HG03521 (cell line): ENCODE results near the gene MIPEP.
"Not testable (repeated sequence)": the region's sequence is repeated elsewhere in the genome, so short reads cannot be mapped to it uniquely, and the experiment has no call there.

ENCODE experiments used
- ATAC-seq: cut with Tn5 transposase; IDR thresholded peaks from one replicate; pipeline ENCODE4 v1.9.1; 2021; ENCODE audit warnings: mild to moderate bottlenecking, moderate library complexity; ENCODE audit not compliant: unreplicated experiment

MIPEP gene

DNA sequence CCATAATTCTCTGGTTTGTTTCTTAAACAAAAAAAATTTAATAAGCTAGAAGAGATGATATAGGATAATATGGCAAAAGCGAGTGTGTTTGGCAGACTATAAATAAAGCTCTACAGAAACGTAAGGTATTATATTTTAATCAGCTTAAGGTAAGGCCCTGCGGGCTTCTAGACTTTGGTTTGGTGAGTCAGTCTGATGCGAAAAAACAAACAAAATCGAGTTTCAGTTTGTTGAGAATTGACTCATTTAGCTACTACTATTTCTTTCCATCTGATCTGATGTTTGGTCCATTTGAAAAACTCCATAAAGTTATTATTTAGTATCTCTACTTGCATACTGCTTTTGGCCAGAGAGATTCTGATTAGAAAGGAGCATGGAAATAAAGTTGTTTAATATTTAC is 138.0 kb downstream of the MIPEP start:
- ATAC-seq, result no peak

DNA sequence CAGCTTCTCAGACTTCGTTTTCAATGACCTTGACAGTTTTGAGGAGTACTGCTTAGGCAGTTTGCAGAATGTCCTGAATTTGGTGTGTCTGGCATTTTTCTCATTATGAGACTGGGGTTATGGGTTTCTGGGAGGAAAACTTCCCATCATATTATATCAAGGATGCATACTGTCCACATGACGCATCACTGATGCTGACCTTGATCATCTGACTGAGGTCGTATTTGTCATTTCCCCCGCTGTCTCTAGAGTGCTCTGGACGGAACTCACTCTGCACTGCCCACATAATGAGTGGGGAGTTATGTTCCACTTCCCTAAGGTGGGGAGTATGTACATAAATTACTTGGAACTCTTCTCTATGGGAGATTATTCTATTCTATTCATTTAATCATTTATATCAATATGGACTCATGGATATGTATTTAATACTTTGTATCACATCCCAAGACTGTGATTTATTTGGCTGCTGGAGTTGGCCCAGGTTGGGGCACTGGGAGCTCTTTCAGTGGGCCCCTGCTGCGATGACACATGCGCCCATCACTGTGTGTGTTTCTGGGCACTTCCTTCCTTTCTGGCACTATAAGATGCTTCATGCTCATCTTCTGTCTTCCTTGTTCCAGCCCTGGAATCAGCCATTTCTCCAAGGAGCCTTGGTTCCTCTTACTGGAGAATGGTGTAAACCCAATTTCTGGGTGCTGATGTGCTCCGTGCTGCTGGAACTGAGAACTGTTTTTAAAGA is 138.6 kb downstream of the MIPEP start:
- ATAC-seq, result no peak

- no peak for ATAC-seq
Observed at GRCh38 chr13:23749288-23749873, 139.8 kb downstream of the MIPEP start.

DNA sequence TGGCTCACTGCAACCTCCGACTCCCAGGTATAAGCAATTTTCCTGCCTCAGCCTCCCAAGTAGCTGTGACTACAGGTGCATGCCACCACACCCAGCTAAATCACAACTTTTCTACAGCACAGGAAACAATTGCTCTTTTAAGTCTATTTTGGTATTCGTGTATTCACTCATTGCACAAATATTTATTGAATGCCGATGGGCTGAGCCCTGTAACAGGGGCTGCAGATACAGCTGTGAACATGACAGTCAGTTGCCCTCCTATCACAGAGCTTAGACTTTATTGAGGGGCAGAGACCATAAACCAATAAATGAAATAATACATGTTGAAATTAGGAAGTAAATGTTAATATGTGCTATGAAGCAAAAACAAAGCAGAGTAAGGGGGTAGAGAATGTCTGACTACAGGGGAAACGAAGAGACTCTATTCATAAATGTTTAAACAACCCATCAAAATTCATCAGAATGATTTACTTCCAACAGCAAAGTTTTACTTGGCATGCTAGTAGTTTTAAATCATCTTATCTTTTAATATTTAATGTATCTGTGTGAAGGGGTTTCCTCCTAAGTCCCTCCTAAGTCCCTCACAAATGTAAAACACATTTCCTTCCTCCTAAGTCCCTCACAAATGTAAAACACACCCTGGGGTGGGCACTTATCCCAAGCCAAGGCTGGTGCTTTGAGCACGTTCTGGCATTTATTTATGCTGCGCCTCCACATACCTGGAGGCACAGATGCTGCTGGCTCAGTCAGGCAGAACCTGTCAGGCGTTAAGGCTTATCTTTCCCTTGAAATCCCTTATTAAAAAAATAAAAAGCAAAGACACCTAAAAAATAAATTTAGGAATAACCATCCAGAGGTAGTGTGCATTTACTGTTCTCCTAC is 140.8 kb downstream of the MIPEP start:
- no peak for ATAC-seq

- not testable (repeated sequence) for ATAC-seq
Observed at GRCh38 chr13:23746141-23746540, 143.1 kb downstream of the MIPEP start.

- no peak for ATAC-seq
Observed at GRCh38 chr13:23744315-23744714, 144.9 kb downstream of the MIPEP start.

- ATAC-seq, result no peak
Observed at GRCh38 chr13:23743278-23744076, 145.7 kb downstream of the MIPEP start.

GRCh38 chr13:23741879-23742510 is 147.2 kb downstream of the MIPEP start:
- no peak for ATAC-seq

DNA sequence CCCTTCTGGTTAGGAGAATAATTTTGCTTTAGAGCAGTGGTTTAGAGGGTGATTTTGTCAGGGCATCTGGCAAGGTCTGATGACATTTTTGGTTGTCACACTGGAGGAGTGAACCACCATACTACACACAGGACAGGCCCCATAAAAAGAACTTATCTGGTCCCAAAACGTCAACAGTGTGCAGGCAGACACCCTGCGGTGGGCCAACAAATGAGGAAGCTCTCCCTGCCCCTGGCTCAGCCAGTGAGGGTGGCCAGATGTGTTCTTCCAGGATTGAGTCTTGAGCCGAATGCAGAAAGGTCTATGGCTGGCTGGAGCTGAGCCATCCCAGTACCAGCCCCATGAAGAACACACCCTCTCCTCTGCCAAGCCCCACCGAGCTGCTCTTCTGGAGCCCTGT is 149.2 kb downstream of the MIPEP start:
- ATAC-seq, result no peak

DNA sequence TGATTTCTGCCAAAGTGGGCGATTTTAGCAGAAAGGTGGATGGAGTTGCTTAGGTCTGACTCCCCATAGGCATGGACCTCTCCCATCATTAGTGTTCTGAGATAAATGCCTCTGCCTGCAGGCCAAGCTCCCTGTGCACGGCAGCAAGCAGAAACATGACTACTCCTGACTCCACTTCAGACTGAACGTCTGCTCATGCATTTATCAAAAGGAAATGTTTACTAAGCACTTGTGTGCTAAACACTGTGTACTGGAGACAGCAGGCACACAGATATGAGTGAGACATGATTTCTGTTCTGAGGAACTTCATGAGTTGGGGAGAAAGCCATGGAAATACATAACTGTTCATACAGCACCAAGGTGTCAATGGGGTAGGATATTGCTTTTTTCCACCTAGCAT is 149.6 kb downstream of the MIPEP start:
- ATAC-seq, result no peak

DNA sequence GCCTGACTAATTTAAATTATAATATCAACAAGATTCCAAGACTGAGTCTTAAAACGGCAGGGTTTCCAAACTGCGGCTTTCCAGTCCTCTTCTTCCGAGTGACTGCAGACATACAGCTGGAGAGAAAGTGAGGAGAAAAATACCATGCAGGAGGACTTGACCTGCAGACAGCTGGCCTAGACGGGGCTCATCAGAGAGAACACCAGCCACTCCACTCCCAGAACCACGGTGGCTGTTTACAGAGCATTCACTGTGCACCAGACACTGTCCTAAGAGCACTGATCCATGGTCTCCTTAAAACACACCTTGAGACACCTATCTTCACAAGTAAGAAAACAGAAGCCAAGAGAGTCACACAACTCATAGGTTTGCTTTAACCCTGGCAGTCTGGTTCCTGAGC is 152.7 kb downstream of the MIPEP start:
- ATAC-seq, result no peak

DNA sequence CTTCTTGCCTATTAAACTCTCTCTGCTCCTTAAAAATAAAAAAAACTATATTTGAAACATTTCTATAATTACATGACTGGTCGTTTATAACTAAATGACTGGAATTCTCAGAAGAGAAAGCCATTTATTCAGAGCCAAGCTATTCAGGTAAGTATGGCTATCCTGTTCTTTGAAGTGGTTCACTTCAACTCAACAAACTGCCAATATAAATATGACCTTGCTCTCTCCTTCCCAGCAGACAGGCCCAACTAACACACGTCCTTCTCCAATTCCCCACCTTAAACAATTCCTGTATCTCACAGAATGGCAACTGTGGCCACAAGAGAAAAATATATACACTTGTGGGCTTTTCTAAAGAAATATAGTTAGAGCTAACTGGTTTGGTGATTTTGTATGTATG is 153.9 kb downstream of the MIPEP start:
- ATAC-seq, result no peak

DNA sequence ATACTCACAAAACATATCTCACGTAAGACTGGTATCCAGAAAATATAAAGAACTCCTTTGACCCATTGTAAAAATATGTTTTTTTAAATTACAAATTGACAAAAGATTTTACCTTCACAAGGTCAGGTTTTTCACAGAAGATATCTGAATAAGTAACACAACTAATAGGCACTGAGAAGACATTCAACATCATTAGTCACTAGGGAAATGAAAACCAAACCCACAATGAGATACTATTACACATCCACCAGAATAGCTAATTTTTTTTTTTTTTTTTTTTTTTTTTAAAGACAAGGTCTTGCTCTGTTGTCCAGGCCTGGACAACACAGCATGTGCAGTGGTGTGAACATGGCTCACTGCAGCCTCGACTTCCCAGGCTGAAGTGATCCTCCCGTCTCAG is 157.5 kb downstream of the MIPEP start:
- ATAC-seq, result no peak

DNA sequence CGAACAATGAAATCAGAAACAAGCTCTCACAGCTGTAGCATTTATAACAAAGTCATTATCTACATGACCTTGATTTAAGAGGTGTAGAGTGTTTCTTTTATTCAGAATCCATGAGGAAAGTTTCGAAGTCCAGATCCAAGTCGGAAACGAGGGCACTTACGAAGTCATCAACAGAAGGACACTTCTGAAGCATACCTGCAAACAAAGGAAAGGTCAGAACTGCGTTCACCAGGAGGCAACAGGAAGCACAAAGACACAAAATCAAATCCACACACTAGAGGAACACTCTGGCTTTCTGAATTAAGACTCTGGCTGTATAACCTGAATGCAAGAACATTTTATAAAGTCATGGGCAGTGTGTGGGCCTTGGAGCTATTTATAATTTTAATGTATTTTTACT is 158.9 kb downstream of the MIPEP start:
- no peak for ATAC-seq

GRCh38 chr13:23729531-23729930 is 159.7 kb downstream of the MIPEP start:
- no peak for ATAC-seq

DNA sequence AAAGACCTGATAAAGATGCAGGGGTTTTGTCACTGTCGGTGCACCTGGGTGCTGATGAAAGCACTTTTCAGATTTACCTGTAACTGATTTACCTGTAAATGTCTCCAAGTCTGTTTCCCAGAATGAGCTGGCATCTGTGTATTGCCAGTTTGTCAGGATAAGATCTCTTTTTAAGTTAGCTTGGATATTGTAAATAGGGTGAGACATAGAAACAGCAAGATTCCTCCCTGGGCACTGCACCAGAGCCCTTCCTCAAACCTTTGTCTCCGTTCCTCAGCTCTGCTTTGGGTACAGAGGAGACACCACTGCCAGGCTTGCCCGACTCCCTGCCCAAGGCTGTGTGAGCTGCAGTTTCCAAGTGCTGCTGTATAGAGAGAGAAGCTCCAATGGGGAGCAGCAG is 160.4 kb downstream of the MIPEP start:
- no peak for ATAC-seq

- no peak for ATAC-seq
Observed at GRCh38 chr13:23725922-23726321, 163.3 kb downstream of the MIPEP start.

DNA sequence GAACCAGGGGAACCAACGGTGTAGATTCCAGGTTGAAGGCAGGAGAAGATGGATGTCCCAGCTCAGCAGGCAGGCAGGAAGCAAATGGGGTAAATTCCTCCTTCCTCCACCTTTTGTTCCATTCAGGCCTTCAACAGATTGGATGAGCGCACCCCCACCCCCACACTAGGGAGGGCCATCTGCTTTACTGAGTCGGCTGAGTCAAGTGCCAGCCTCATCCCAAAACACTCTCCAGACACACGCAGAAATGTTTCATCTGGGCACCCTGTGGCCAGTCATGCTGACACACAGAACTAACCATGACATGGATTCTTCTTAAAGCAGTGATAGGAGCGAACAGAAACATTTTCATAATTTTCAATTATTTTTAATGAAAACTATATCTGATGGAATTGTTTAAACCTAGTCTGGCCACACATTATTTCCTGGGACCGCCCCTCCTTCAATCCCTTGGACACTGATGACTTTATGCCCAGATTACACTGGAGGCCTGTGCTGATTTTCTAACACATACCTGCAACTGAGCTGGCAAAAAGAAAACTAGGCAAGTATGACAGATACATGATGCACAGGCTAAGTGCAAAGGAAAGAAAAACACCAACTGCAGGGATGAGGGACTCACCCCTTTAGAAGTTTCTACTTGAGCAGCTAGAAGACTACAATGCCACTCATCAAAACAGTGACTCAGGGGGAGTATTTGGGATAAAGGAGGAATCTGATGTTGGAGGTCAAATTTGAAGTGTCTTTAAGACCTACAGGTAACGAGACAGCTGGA is 164.8 kb downstream of the MIPEP start:
- no peak for ATAC-seq

- ATAC-seq, result no peak
Observed at GRCh38 chr13:23723471-23723870, 165.7 kb downstream of the MIPEP start.
